NT2/D1 (cell line): Measurements from ENCODE around the gene CA12.

ENCODE experiments used
- SUZ12 ChIP-seq: IDR thresholded peaks from 2 replicates; pipeline ENCODE4 v1.6.1; 2011; ENCODE audit not compliant: insufficient read length, insufficient read depth; ENCODE audit errors: extremely low read depth
- YY1 ChIP-seq: IDR thresholded peaks from 2 replicates; pipeline ENCODE4 v1.6.1; 2011; ENCODE audit not compliant: insufficient read length, insufficient read depth
- ZNF274 ChIP-seq: IDR thresholded peaks from 2 replicates; pipeline ENCODE4 v1.6.1; 2011; ENCODE audit warnings: mild to moderate bottlenecking, low read depth, low read length

GRCh38 chr15:63321462-63321861 lies 60.2 kb downstream of the CA12 start:
- TF ChIP-seq SUZ12 (no peak), YY1 (no peak), ZNF274 (no peak)
